ENCODE data around the gene YWHAH.

DNA sequence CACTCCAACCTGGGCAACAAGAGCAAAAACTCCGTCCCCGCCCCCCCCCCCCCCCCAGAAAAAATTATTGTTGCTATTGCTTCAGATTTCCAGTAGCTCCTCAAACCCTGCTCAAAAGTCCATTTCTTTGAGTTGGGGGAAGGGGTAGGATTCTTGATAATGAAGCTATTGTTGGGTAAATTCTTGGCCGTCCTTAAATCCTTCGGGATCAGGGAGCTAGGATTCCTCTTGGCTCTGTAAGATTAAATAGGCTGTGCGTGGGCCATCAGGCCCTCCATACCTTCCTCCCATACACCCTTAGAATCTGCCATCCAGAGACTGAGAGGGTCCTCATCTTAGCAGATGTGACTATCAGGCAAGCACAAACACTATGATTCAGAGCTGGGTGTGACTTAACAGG lies 16.4 kb downstream of the YWHAH start:
- TF ChIP-seq, protein P1, sequence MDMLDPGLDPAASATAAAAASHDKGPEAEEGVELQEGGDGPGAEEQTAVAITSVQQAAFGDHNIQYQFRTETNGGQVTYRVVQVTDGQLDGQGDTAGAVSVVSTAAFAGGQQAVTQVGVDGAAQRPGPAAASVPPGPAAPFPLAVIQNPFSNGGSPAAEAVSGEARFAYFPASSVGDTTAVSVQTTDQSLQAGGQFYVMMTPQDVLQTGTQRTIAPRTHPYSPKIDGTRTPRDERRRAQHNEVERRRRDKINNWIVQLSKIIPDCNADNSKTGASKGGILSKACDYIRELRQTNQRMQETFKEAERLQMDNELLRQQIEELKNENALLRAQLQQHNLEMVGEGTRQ (IDR thresholded peaks at IDR 0.05; ENCODE audit: low read length) = no peak
- TF ChIP-seq YY1 (IDR thresholded peaks at IDR 0.05; ENCODE audit: low read depth, low read length) = no peak
- TF ChIP-seq BRCA1 (IDR thresholded peaks at IDR 0.05; ENCODE audit: low read depth, low read length) = no peak
- TF ChIP-seq TAF1 (IDR thresholded peaks at IDR 0.05; ENCODE audit: low read depth, low read length) = no peak
- TF ChIP-seq, protein P2, sequence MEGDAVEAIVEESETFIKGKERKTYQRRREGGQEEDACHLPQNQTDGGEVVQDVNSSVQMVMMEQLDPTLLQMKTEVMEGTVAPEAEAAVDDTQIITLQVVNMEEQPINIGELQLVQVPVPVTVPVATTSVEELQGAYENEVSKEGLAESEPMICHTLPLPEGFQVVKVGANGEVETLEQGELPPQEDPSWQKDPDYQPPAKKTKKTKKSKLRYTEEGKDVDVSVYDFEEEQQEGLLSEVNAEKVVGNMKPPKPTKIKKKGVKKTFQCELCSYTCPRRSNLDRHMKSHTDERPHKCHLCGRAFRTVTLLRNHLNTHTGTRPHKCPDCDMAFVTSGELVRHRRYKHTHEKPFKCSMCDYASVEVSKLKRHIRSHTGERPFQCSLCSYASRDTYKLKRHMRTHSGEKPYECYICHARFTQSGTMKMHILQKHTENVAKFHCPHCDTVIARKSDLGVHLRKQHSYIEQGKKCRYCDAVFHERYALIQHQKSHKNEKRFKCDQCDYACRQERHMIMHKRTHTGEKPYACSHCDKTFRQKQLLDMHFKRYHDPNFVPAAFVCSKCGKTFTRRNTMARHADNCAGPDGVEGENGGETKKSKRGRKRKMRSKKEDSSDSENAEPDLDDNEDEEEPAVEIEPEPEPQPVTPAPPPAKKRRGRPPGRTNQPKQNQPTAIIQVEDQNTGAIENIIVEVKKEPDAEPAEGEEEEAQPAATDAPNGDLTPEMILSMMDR (IDR thresholded peaks at IDR 0.05; ENCODE audit: control extremely low read depth in 1 of 3, insufficient read depth in 1 of 3, low read depth in 1 of 3, low read length in 3 of 3) = no peak
- no peak for TF ChIP-seq POLR2A (IDR thresholded peaks at IDR 0.05; ENCODE audit: control extremely low read depth in 1 of 2, low read depth in 2 of 2, low read length in 2 of 2)
- no peak for TF ChIP-seq KDM4A (IDR thresholded peaks at IDR 0.05; ENCODE audit: low read depth, low read length, severe bottlenecking)

Measured in H1 (cell line).